SK-N-SH (cell line): ENCODE measurements around the gene ASPG. TPM values are rescaled to one million over a fixed set of nuclear protein-coding genes. Genes with fewer than 3 reads are reported as not detected.

Experiments used
- CTCF ChIA-PET: fragments of 300-600, 350-600 bp; formaldehyde crosslinking; extraction: SDS; loops from one replicate; lab custom pipeline; 2021; lab: Yijun Ruan, JAX
- POLR2A ChIA-PET: fragments of 350-600 bp; sonication (Branson Sonifier 250); formaldehyde crosslinking; extraction: SDS; loops from one replicate; lab custom pipeline; 2020; ENCODE audit warnings: antibody characterized with exemption, inconsistent platforms; lab: Yijun Ruan, JAX
- DNase-seq: peaks from one replicate; pipeline ENCODE4 v3.0.0; 2012
- H2AFZ ChIP-seq: fragments of 200-600 bp; sonication (generic); 2 replicates; pipeline ENCODE4 v1.8.1; 2016; ENCODE audit warnings: antibody characterized with exemption, mild to moderate bottlenecking, low read depth
- H3F3A ChIP-seq: fragments of 200-600 bp; sonication (generic); replicated peaks from 2 replicates; pipeline ENCODE3; 2016; ENCODE audit warnings: antibody characterized with exemption, mild to moderate bottlenecking; ENCODE audit not compliant: insufficient read depth
- H3K27ac ChIP-seq, 2 experiments: fragments of 200-500 bp in 1 of 2; fragments of 200-600 bp in 1 of 2; sonication (Bioruptor generic) in 1 of 2; sonication (generic), shearing (Covaris generic) in 1 of 2; 2 replicates each; pipeline versions ENCODE4 v1.5.1 to v1.6.1; 2014 to 2016; ENCODE audit warnings: low read depth in 2 of 2, inconsistent platforms in 1 of 2, low read length in 1 of 2, mild to moderate bottlenecking in 1 of 2, mixed read lengths in 1 of 2
- H3K27me3 ChIP-seq: fragments of 200-600 bp; sonication (generic), shearing (Covaris generic); 2 replicates; pipeline ENCODE4 v1.6.1; 2016; ENCODE audit warnings: mixed run types; ENCODE audit not compliant: insufficient read depth
- H3K36me3 ChIP-seq, 2 experiments: fragments of 200-500 bp in 1 of 2; fragments of 200-600 bp in 1 of 2; sonication (Bioruptor generic) in 1 of 2; sonication (generic) in 1 of 2; replicated peaks in 1 of 2; 2 replicates each; pipeline versions ENCODE3 to v1.5.1; 2014 to 2016; ENCODE audit warnings: low read length in 1 of 2, mild to moderate bottlenecking in 1 of 2; ENCODE audit not compliant: insufficient read depth in 2 of 2, control insufficient read depth in 1 of 2
- H3K4me1 ChIP-seq, 2 experiments: fragments of 200-500 bp in 1 of 2; fragments of 200-600 bp in 1 of 2; sonication (Bioruptor generic) in 1 of 2; sonication (generic), shearing (Covaris generic) in 1 of 2; 2 replicates each; pipeline versions ENCODE4 v1.5.1 to v1.6.1; 2014 to 2016; ENCODE audit warnings: low read depth in 1 of 2, low read length in 1 of 2, mixed run types in 1 of 2; ENCODE audit not compliant: insufficient read depth in 2 of 2, control insufficient read depth in 1 of 2
- H3K4me2 ChIP-seq: fragments of 200-600 bp; sonication (generic), shearing (Covaris generic); 2 replicates; pipeline ENCODE4 v1.6.1; 2017; ENCODE audit warnings: mixed run types
- H3K4me3 ChIP-seq, 2 experiments: fragments of 200-500 bp in 1 of 2; fragments of 200-600 bp in 1 of 2; sonication (Bioruptor generic) in 1 of 2; sonication (generic), shearing (Covaris generic) in 1 of 2; 2 replicates each; pipeline versions ENCODE4 v1.5.1 to v1.8.1; 2014 to 2016; ENCODE audit warnings: low read depth in 2 of 2, inconsistent platforms in 1 of 2, low read length in 1 of 2, mild to moderate bottlenecking in 1 of 2, mixed read lengths in 1 of 2, moderate library complexity in 1 of 2
- H3K79me2 ChIP-seq: fragments of 200-600 bp; sonication (generic); 2 replicates; pipeline ENCODE4 v1.8.1; 2017; ENCODE audit warnings: mild to moderate bottlenecking; ENCODE audit not compliant: insufficient read depth
- H3K9ac ChIP-seq: fragments of 200-600 bp; sonication (generic); 2 replicates; pipeline ENCODE4 v1.6.1; 2017; ENCODE audit warnings: mixed run types
- H3K9me2 ChIP-seq: fragments of 200-600 bp; sonication (generic); 2 replicates; pipeline ENCODE4 v1.6.1; 2017; ENCODE audit warnings: mixed run types
- H3K9me3 ChIP-seq: fragments of 200-600 bp; sonication (generic); 2 replicates; pipeline ENCODE4 v1.6.1; 2017; ENCODE audit warnings: mixed run types, mild to moderate bottlenecking, moderate library complexity
- H4K20me1 ChIP-seq: fragments of 200-600 bp; sonication (generic); 2 replicates; pipeline ENCODE4 v1.6.1; 2017; ENCODE audit warnings: mild to moderate bottlenecking, mixed run types; ENCODE audit not compliant: insufficient read depth
- ELF1 ChIP-seq: IDR thresholded peaks from 2 replicates; pipeline ENCODE4 v1.4.0; 2012
- FOSL2 ChIP-seq: IDR thresholded peaks from 2 replicates; pipeline ENCODE4 v1.4.0; 2012; ENCODE audit warnings: low read depth, mild to moderate bottlenecking, moderate library complexity, borderline replicate concordance
- FOXJ3 ChIP-seq: sonication (generic); formaldehyde crosslinking; IDR thresholded peaks from 2 replicates; pipeline ENCODE4 v1.5.1; 2020; ENCODE audit warnings: mild to moderate bottlenecking, missing genetic modification reagents
- FOXM1 ChIP-seq: IDR thresholded peaks from 2 replicates; pipeline ENCODE4 v1.4.0; 2012; ENCODE audit warnings: low read depth, mild to moderate bottlenecking
- IRF3 ChIP-seq: fragments of 150-350 bp; IDR thresholded peaks from 2 replicates; pipeline ENCODE4 v1.6.1; 2016; ENCODE audit warnings: mild to moderate bottlenecking, low read depth, low read length
- JUND ChIP-seq: IDR thresholded peaks from 2 replicates; pipeline ENCODE4 v1.4.0; 2012
- MXI1 ChIP-seq: IDR thresholded peaks from 2 replicates; pipeline ENCODE4 v1.6.1; 2012; ENCODE audit warnings: mild to moderate bottlenecking, low read depth, low read length, improper control_type of control experiment
- PBX3 ChIP-seq: IDR thresholded peaks from 2 replicates; pipeline ENCODE4; 2012
- RFX5 ChIP-seq: IDR thresholded peaks from 2 replicates; pipeline ENCODE4 v1.6.1; 2012; ENCODE audit warnings: mild to moderate bottlenecking, improper control_type of control experiment, low read length
- SIN3A ChIP-seq: IDR thresholded peaks from 2 replicates; pipeline ENCODE4 v1.6.1; 2012; ENCODE audit warnings: low read depth, mild to moderate bottlenecking, low read length, moderate library complexity, borderline replicate concordance
- SMC3 ChIP-seq: IDR thresholded peaks from 2 replicates; pipeline ENCODE4 v1.6.1; 2012; ENCODE audit warnings: low read depth, low read length, improper control_type of control experiment
- TAF1 ChIP-seq: IDR thresholded peaks from 2 replicates; pipeline ENCODE4 v1.6.1; 2012; ENCODE audit warnings: low read depth, mild to moderate bottlenecking, low read length, moderate library complexity, borderline replicate concordance
- TEAD4 ChIP-seq: IDR thresholded peaks from 2 replicates; pipeline ENCODE4 v1.4.0; 2012; ENCODE audit warnings: mild to moderate bottlenecking, borderline replicate concordance; ENCODE audit not compliant: insufficient read depth
- USF2 ChIP-seq: fragments of 150-350 bp; IDR thresholded peaks from 2 replicates; pipeline ENCODE4 v1.6.1; 2017; ENCODE audit warnings: antibody characterized with exemption, low read length, low read depth, borderline replicate concordance
- ZBTB33 ChIP-seq: IDR thresholded peaks from 2 replicates; pipeline ENCODE4 v1.4.0; 2012; ENCODE audit warnings: low read depth, borderline replicate concordance
- WGBS: methylation state at CpG from one replicate; pipeline ENCODE4 v1.1.6; 2017; ENCODE audit warnings: low lambda C conversion rate; 5-methylcytosine and 5-hydroxymethylcytosine counted together
- polyA plus RNA-seq, 3 experiments: library from polyadenylated mRNA; depleted of rRNA; stranded (reverse); fragments of >200 nt; gene quantifications; 2 replicates each; pipeline ENCODE4 v1.2.3, GENCODE V29; 2012

The ASPG gene
- polyA plus RNA-seq, 1 of the 3 experiments (the other 2 are of a cell fraction): not detected

- POLR2A ChIA-PET: no interaction called here
Observed at GRCh38 chr14:104084251-104085002, 1.1 kb upstream of the ASPG start.

GRCh38 chr14:104085889-104086201 is 345 bp downstream of the ASPG start:
- H2AFZ ChIP-seq: no peak overlapping the region
- H3K27ac ChIP-seq: no peak overlapping the region
- H3F3A ChIP-seq: no peaks in the 10 kb centered on the region
- no peak overlapping the region for H3K4me2 ChIP-seq
- CTCF ChIA-PET: interaction anchor here (1.8 to 4.5 kb wide), 3 partner anchors 9 to 43 kb away, joined by 5 to 46 read pairs (median 7); no protein-coding TSS in a partner anchor
- no peak overlapping the region for H3K9ac ChIP-seq
- H3K4me3 ChIP-seq: no peak overlapping the region
- 60% methylated on average over 6 of the region's 29 CpGs for WGBS
- no peaks in the 10 kb centered on the region for H3K9me3 ChIP-seq
- no peaks in the 10 kb centered on the region for H3K36me3 ChIP-seq
- H3K9me2 ChIP-seq: no peaks in the 10 kb centered on the region
- POLR2A ChIA-PET: no interaction called here
- TF ChIP-seq TAF1: no peak
- TF ChIP-seq RFX5: no peak
- TF ChIP-seq ELF1: no peak
- no peak for TF ChIP-seq FOXJ3 (CRISPR knock-in tag)
- no peak for TF ChIP-seq IRF3
- no peak for TF ChIP-seq FOXM1
- no peak for TF ChIP-seq TEAD4
- no peak for TF ChIP-seq JUND
- TF ChIP-seq ZBTB33: no peak
- no peak for TF ChIP-seq PBX3
- TF ChIP-seq SMC3: no peak
- no peak for TF ChIP-seq FOSL2
- TF ChIP-seq MXI1: no peak
- TF ChIP-seq SIN3A: no peak
- H3K4me1 ChIP-seq: peaks cover 0 to 21% of the 10 kb centered on the region in 2 experiments; a peak in 1 of 4 replicates
- no peaks in the 10 kb centered on the region for H3K79me2 ChIP-seq
- H3K27me3 ChIP-seq: no peaks in the 10 kb centered on the region; the same call in 1 of the 2 replicates
- DNase-seq: peak; percentile 33
- H4K20me1 ChIP-seq: no peaks in the 10 kb centered on the region

More at GRCh38 chr14:104084251-104085002, 1.1 kb upstream of the ASPG start:
- no peak overlapping the region for H3K27ac ChIP-seq
- H3K4me1 ChIP-seq: peaks cover 0 to 21% of the 10 kb centered on the region in 2 experiments; a peak in 1 of 4 replicates
- H3K36me3 ChIP-seq: no peaks in the 10 kb centered on the region
- 79% methylated on average over 14 of the region's 16 CpGs for WGBS
- H3K27me3 ChIP-seq: no peaks in the 10 kb centered on the region; the same call in 1 of the 2 replicates
- no peak for DNase-seq
- no peaks in the 10 kb centered on the region for H3K79me2 ChIP-seq
- no peaks in the 10 kb centered on the region for H3K9me2 ChIP-seq
- no peaks in the 10 kb centered on the region for H4K20me1 ChIP-seq
- H3F3A ChIP-seq: no peaks in the 10 kb centered on the region
- H3K9me3 ChIP-seq: no peaks in the 10 kb centered on the region
- CTCF ChIA-PET: interaction anchor here (0.8 to 3.1 kb wide), 4 partner anchors 8 to 641 kb away, joined by 3 to 19 read pairs (median 5); no protein-coding TSS in a partner anchor
- H3K4me2 ChIP-seq: no peak overlapping the region
- H2AFZ ChIP-seq: no peak overlapping the region
- no peak overlapping the region for H3K4me3 ChIP-seq
- no peak overlapping the region for H3K9ac ChIP-seq
- TF ChIP-seq USF2: no peak
